ENCODE data around the gene OXNAD1. TPM values are rescaled to one million over a fixed set of nuclear protein-coding genes. Genes with fewer than 3 reads are reported as not detected.
"Not testable (repeated sequence)": the region's sequence is repeated elsewhere in the genome, so short reads cannot be mapped to it uniquely, and the experiment has no call there.

OXNAD1 gene
- total RNA-seq, 1 experiment from 2014 or later: 23.7 TPM

- no peak overlapping the region for H3T11ph ChIP-seq (ENCODE audit: low read length)
- no peak overlapping the region for H3K4ac ChIP-seq (ENCODE audit: low read depth, low read length)
- Mint-ChIP-seq H3K27ac (no peak overlapping the region), H3K27me3 (ENCODE audit: low read depth) (no peaks in the 10 kb centered on the region), H3K4me1 (peaks cover 9 to 12% of the 10 kb centered on the region in 2 experiments), H3K9me3 (no peaks in the 10 kb centered on the region), H3K36me3 (ENCODE audit: insufficient read depth in 1 of 3, low read depth in 3 of 3) (peaks cover 7 to 20% (median 10%) of the 10 kb centered on the region in 3 experiments; a peak in 6 of 7 replicates), H3K4me3 (no peak overlapping the region)
- no peak overlapping the region for H2BK5ac ChIP-seq (ENCODE audit: insufficient read length, low read length)
- no peak overlapping the region for H3K23ac ChIP-seq (ENCODE audit: insufficient read length, low read depth, low read length)
- no peaks in the 10 kb centered on the region for H3K79me1 ChIP-seq (ENCODE audit: insufficient read depth, low read depth, low read length, poor library complexity, severe bottlenecking)
- H4K91ac ChIP-seq (ENCODE audit: insufficient read length, low read depth, low read length): no peak overlapping the region
- H4K8ac ChIP-seq (replicated peaks; ENCODE audit: insufficient read length, low read depth, low read length): no peak overlapping the region
- H3K18ac ChIP-seq (ENCODE audit: insufficient read length, low read depth, low read length): no peak overlapping the region
- H3K4me2 ChIP-seq (ENCODE audit: insufficient read depth, insufficient read length, low read length): no peak overlapping the region
- H3K23me2 ChIP-seq (ENCODE audit: insufficient read length, low read depth, low read length, poor library complexity, severe bottlenecking): no peaks in the 10 kb centered on the region
- no peaks in the 10 kb centered on the region for H3K27me3 ChIP-seq (ENCODE audit: insufficient read depth, low read length)
- H3K9me3 ChIP-seq (ENCODE audit: control insufficient read depth, low read depth, low read length): no peaks in the 10 kb centered on the region
- no peak overlapping the region for H2BK120ac ChIP-seq (ENCODE audit: low read depth, low read length, poor library complexity, severe bottlenecking)
- H2BK20ac ChIP-seq (ENCODE audit: low read depth, low read length, poor library complexity, severe bottlenecking): no peak overlapping the region
- no peak for DNase-seq
- H3K4me1 ChIP-seq (ENCODE audit: insufficient read depth, low read length): no peaks in the 10 kb centered on the region
- no peak overlapping the region for H2BK12ac ChIP-seq (ENCODE audit: insufficient read length, low read depth, low read length)
- H3K56ac ChIP-seq (ENCODE audit: insufficient read length, low read depth, low read length): no peak overlapping the region
- no peak for TF ChIP-seq CTCF (conservative IDR thresholded peaks at IDR 0.05)
- H3K14ac ChIP-seq (ENCODE audit: insufficient read depth, low read length): no peak overlapping the region
- no CpG with 5 or more reads among the region's 2 CpGs for WGBS (ENCODE audit: extremely low coverage, insufficient read length, low lambda C conversion rate)
- no peak overlapping the region for H2AK5ac ChIP-seq (ENCODE audit: insufficient read length, low read length)
- no peak overlapping the region for H2BK15ac ChIP-seq (ENCODE audit: low read depth, low read length)
- no peak overlapping the region for H3K27ac ChIP-seq (ENCODE audit: insufficient read length, low read depth, low read length)
- no peaks in the 10 kb centered on the region for H4K20me1 ChIP-seq (ENCODE audit: control insufficient read depth, insufficient read depth, insufficient read length)
- H3K9ac ChIP-seq (ENCODE audit: extremely low read depth, insufficient read length, low read length): no peak overlapping the region
- H3K79me2 ChIP-seq (ENCODE audit: insufficient read depth, low read length): no peaks in the 10 kb centered on the region; the same call in 1 of the 2 replicates
- H2AFZ ChIP-seq (ENCODE audit: low read length): no peak overlapping the region
- no peak overlapping the region for H4K5ac ChIP-seq (ENCODE audit: insufficient read length, low read depth, low read length)
These were observed 44.5 kb downstream of the OXNAD1 start for GRCh38 chr3:16309558-16309957.

- not testable (repeated sequence) for H3K56ac ChIP-seq (ENCODE audit: insufficient read length, low read depth, low read length); H3K14ac ChIP-seq (ENCODE audit: insufficient read depth, low read length); H3K9me3 ChIP-seq (ENCODE audit: control insufficient read depth, low read depth, low read length); DNase-seq; H2BK12ac ChIP-seq (ENCODE audit: insufficient read length, low read depth, low read length); H3K4me1 Mint-ChIP-seq; H3K4me1 ChIP-seq (ENCODE audit: insufficient read depth, low read length); H3K27ac ChIP-seq (ENCODE audit: insufficient read length, low read depth, low read length); H3T11ph ChIP-seq (ENCODE audit: low read length); H2AK5ac ChIP-seq (ENCODE audit: insufficient read length, low read length); H3K79me2 ChIP-seq (ENCODE audit: insufficient read depth, low read length); H2BK20ac ChIP-seq (ENCODE audit: low read depth, low read length, poor library complexity, severe bottlenecking); H2BK120ac ChIP-seq (ENCODE audit: low read depth, low read length, poor library complexity, severe bottlenecking); H4K5ac ChIP-seq (ENCODE audit: insufficient read length, low read depth, low read length); H3K9ac ChIP-seq (ENCODE audit: extremely low read depth, insufficient read length, low read length); H3K27me3 Mint-ChIP-seq (ENCODE audit: low read depth); H3K4me3 Mint-ChIP-seq; H3K9me3 Mint-ChIP-seq; H3K18ac ChIP-seq (ENCODE audit: insufficient read length, low read depth, low read length); H2BK15ac ChIP-seq (ENCODE audit: low read depth, low read length); H3K27me3 ChIP-seq (ENCODE audit: insufficient read depth, low read length); H3K79me1 ChIP-seq (ENCODE audit: insufficient read depth, low read depth, low read length, poor library complexity, severe bottlenecking); H3K23ac ChIP-seq (ENCODE audit: insufficient read length, low read depth, low read length); H3K4me2 ChIP-seq (ENCODE audit: insufficient read depth, insufficient read length, low read length); H2AFZ ChIP-seq (ENCODE audit: low read length); H3K27ac Mint-ChIP-seq; H3K4ac ChIP-seq (ENCODE audit: low read depth, low read length); H4K20me1 ChIP-seq (ENCODE audit: control insufficient read depth, insufficient read depth, insufficient read length); H4K8ac ChIP-seq (replicated peaks; ENCODE audit: insufficient read length, low read depth, low read length); H2BK5ac ChIP-seq (ENCODE audit: insufficient read length, low read length); H4K91ac ChIP-seq (ENCODE audit: insufficient read length, low read depth, low read length); H3K23me2 ChIP-seq (ENCODE audit: insufficient read length, low read depth, low read length, poor library complexity, severe bottlenecking)
- peaks cover 1 to 13% (median 1%) of the 10 kb centered on the region in 3 experiments; a peak in 4 of 7 replicates for H3K36me3 Mint-ChIP-seq (ENCODE audit: insufficient read depth in 1 of 3, low read depth in 3 of 3)
- no CpG with 5 or more reads among the region's 7 CpGs for WGBS (ENCODE audit: extremely low coverage, insufficient read length, low lambda C conversion rate)
These were observed 45.5 kb downstream of the OXNAD1 start for GRCh38 chr3:16310486-16310885.
